ENCODE results near the gene TMEM200C. TPM values are rescaled to one million over a fixed set of nuclear protein-coding genes. Genes with fewer than 3 reads are reported as not detected.
"Not testable (repeated sequence)": the region's sequence is repeated elsewhere in the genome, so short reads cannot be mapped to it uniquely, and the experiment has no call there.

The TMEM200C gene
- total RNA-seq, 2 experiments from 2014 or later, result not detected

DNA sequence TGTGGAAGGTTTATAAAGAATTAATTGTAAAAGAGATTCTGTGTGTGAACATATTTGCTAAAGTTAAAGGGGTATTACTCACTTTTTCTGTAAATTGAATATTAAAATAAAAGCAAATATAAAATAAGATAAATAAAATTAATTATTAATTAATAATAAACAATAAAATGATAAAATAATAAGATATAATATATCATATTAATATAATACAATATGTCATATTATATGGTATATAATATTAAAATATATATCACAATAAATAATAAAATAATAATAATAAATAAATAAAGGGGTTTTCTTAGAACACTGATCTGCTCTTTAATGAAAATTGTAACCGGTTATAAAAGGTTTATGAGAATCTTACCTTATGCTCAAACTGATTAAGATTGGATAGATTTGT is 29.8 kb downstream of the TMEM200C start:
- no peaks in the 10 kb centered on the region for H3K36me3 Mint-ChIP-seq (ENCODE audit: low read depth)
- peaks cover 6% of the 10 kb centered on the region for H3K9me3 Mint-ChIP-seq
- no peak for ATAC-seq (ENCODE audit: poor library complexity)
- H3K27me3 Mint-ChIP-seq, result peaks cover 19% of the 10 kb centered on the region
- peaks cover 3 to 5% of the 10 kb centered on the region in 2 experiments for H3K9me3 ChIP-seq (ENCODE audit: control insufficient read depth in 1 of 2, insufficient read depth in 1 of 2, low read length in 2 of 2)
- intact Hi-C loops (cut with DNase I, micrococcal nuclease), result no loop called here
- no peak for DNase-seq
- no peaks in the 10 kb centered on the region for H3K4me1 ChIP-seq (ENCODE audit: insufficient read depth, low read length)
- H3K27me3 ChIP-seq (ENCODE audit: control insufficient read depth in 1 of 2, insufficient read depth in 2 of 2, low read length in 2 of 2), result no peaks in the 10 kb centered on the region
- H3K4me1 Mint-ChIP-seq (ENCODE audit: low read depth), result no peaks in the 10 kb centered on the region
- no peak overlapping the region for H3K4me3 Mint-ChIP-seq
- no peaks in the 10 kb centered on the region for H3K36me3 ChIP-seq (ENCODE audit: insufficient read depth, low read length)
- TF ChIP-seq, protein P1, sequence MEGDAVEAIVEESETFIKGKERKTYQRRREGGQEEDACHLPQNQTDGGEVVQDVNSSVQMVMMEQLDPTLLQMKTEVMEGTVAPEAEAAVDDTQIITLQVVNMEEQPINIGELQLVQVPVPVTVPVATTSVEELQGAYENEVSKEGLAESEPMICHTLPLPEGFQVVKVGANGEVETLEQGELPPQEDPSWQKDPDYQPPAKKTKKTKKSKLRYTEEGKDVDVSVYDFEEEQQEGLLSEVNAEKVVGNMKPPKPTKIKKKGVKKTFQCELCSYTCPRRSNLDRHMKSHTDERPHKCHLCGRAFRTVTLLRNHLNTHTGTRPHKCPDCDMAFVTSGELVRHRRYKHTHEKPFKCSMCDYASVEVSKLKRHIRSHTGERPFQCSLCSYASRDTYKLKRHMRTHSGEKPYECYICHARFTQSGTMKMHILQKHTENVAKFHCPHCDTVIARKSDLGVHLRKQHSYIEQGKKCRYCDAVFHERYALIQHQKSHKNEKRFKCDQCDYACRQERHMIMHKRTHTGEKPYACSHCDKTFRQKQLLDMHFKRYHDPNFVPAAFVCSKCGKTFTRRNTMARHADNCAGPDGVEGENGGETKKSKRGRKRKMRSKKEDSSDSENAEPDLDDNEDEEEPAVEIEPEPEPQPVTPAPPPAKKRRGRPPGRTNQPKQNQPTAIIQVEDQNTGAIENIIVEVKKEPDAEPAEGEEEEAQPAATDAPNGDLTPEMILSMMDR (IDR thresholded peaks at IDR 0.05), result no peak
- ChIA-PET CTCF (no interaction called here), POLR2A (no interaction called here)
- H3K4me3 ChIP-seq (ENCODE audit: low read length), result no peak overlapping the region
- H3K27ac ChIP-seq (ENCODE audit: low read depth in 1 of 2, low read length in 2 of 2), result no peak overlapping the region
- no peak overlapping the region for H3K27ac Mint-ChIP-seq

DNA sequence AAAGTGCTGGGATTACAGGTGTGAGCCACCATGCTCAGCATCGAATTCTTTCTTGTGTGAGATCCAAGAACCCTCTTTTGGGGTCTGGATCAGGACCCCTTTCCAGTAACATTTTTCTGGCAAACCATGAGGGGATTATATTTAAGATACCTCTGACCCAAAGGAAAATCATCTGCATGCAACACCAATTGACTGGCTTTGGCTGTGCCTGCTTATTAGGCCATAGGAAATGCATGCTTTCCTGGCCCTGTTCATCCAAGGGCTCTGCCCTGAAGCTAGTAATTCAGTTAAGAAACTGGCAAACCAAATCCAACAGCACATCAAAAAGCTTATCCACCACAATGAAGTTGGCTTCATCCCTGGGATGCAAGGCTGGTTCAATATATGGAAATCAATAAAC is 33.2 kb downstream of the TMEM200C start:
- DNase-seq; H3K4me3 ChIP-seq (ENCODE audit: low read length); H3K4me3 Mint-ChIP-seq; H3K27me3 ChIP-seq (ENCODE audit: control insufficient read depth in 1 of 2, insufficient read depth in 2 of 2, low read length in 2 of 2); H3K27ac Mint-ChIP-seq; intact Hi-C loops (cut with DNase I, micrococcal nuclease); ATAC-seq (ENCODE audit: poor library complexity); POLR2A ChIA-PET; H3K36me3 ChIP-seq (ENCODE audit: insufficient read depth, low read length); H3K36me3 Mint-ChIP-seq (ENCODE audit: low read depth); H3K4me1 ChIP-seq (ENCODE audit: insufficient read depth, low read length); CTCF ChIA-PET; H3K4me1 Mint-ChIP-seq (ENCODE audit: low read depth); H3K27ac ChIP-seq (ENCODE audit: low read depth in 1 of 2, low read length in 2 of 2); H3K9me3 ChIP-seq (ENCODE audit: control insufficient read depth in 1 of 2, insufficient read depth in 1 of 2, low read length in 2 of 2): not testable (repeated sequence)
- peaks cover 36% of the 10 kb centered on the region for H3K27me3 Mint-ChIP-seq
- H3K9me3 Mint-ChIP-seq, result peaks cover 13% of the 10 kb centered on the region

DNA sequence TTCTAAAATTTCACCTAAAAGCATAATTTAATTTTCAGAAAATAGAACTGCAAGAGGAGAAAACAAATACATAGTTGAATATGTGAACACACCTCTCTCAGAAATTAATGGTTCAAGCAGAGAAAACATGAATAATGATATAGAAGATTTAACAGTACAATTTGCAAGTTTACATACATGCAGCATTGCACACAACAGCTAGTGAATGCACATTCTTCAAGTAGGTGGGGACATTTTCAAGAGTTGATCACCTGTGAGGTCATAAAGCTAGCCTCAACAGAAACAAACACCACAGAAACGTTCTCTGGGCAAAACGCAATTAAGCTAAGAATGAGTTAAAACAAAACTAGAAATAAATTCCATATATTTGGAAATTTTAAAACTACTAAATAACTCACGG is 38.1 kb downstream of the TMEM200C start:
- Histone ChIP-seq H3K36me3 (ENCODE audit: insufficient read depth, low read length) (no peaks in the 10 kb centered on the region), H3K9me3 (ENCODE audit: control insufficient read depth in 1 of 2, insufficient read depth in 1 of 2, low read length in 2 of 2) (peaks cover 3 to 5% of the 10 kb centered on the region in 2 experiments), H3K4me3 (ENCODE audit: low read length) (no peak overlapping the region), H3K27ac (ENCODE audit: low read depth in 1 of 2, low read length in 2 of 2) (no peak overlapping the region), H3K4me1 (ENCODE audit: insufficient read depth, low read length) (no peaks in the 10 kb centered on the region), H3K27me3 (ENCODE audit: control insufficient read depth in 1 of 2, insufficient read depth in 2 of 2, low read length in 2 of 2) (no peaks in the 10 kb centered on the region)
- ATAC-seq (ENCODE audit: poor library complexity), result no peak
- Mint-ChIP-seq H3K4me1 (ENCODE audit: low read depth) (no peaks in the 10 kb centered on the region), H3K27ac (no peak overlapping the region), H3K27me3 (peaks cover 44% of the 10 kb centered on the region), H3K4me3 (no peak overlapping the region), H3K9me3 (peaks cover 12% of the 10 kb centered on the region), H3K36me3 (ENCODE audit: low read depth) (no peaks in the 10 kb centered on the region)
- TF ChIP-seq, protein P1 (IDR thresholded peaks at IDR 0.05), result no peak
- intact Hi-C loops (cut with DNase I, micrococcal nuclease), result no loop called here
- ChIA-PET POLR2A (no interaction called here), CTCF (interaction anchor here (0.9 kb wide), 1 partner anchor 10 kb away, joined by 3 read pairs; no protein-coding TSS in a partner anchor)
- DNase-seq, result no peak

DNA sequence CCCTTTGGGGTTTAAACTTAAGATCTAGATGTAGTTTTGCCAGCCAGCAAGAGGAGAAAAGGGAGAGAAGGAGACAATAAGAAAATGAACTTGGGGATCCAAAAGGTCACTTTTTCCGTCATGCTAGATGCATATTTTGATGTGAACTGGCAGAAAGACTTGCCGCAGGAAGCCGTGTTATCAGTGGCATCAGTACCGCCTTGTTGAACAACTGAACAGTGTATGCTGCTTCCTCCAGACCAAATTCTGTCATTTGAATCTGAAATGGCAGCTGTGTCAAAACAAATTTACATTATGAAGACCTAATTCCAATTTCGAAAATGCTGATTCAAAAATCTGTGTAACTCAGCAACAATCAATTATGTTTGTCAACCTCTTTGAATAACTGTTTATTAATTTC is 42.1 kb downstream of the TMEM200C start:
- no peaks in the 10 kb centered on the region for H3K4me1 Mint-ChIP-seq (ENCODE audit: low read depth)
- no peaks in the 10 kb centered on the region for H3K4me1 ChIP-seq (ENCODE audit: insufficient read depth, low read length)
- no peaks in the 10 kb centered on the region for H3K36me3 Mint-ChIP-seq (ENCODE audit: low read depth)
- H3K27ac ChIP-seq (ENCODE audit: low read depth in 1 of 2, low read length in 2 of 2), result no peak overlapping the region
- TF ChIP-seq, protein P1 (IDR thresholded peaks at IDR 0.05), result no peak
- POLR2A ChIA-PET, result no interaction called here
- no peaks in the 10 kb centered on the region for H3K9me3 ChIP-seq (ENCODE audit: control insufficient read depth in 1 of 2, insufficient read depth in 1 of 2, low read length in 2 of 2)
- no peak overlapping the region for H3K4me3 ChIP-seq (ENCODE audit: low read length)
- H3K9me3 Mint-ChIP-seq, result no peaks in the 10 kb centered on the region
- H3K27me3 Mint-ChIP-seq, result peaks cover 38% of the 10 kb centered on the region
- H3K4me3 Mint-ChIP-seq, result no peak overlapping the region
- no peak overlapping the region for H3K27ac Mint-ChIP-seq
- no peaks in the 10 kb centered on the region for H3K27me3 ChIP-seq (ENCODE audit: control insufficient read depth in 1 of 2, insufficient read depth in 2 of 2, low read length in 2 of 2)
- ATAC-seq (ENCODE audit: poor library complexity) (no peak), DNase-seq (no peak)
- intact Hi-C loops (cut with DNase I, micrococcal nuclease), result no loop called here
- CTCF ChIA-PET, result no interaction called here
- H3K36me3 ChIP-seq (ENCODE audit: insufficient read depth, low read length), result no peaks in the 10 kb centered on the region
